ENCODE data around the gene UPK1B.

GRCh38 chr3:119184111-119184510, 10.7 kb downstream of the UPK1B start:
- TF ChIP-seq KLF8 (tag by site-specific recombination; IDR thresholded peaks at IDR 0.05) (no peak), ZNF768 (tag by site-specific recombination; IDR thresholded peaks at IDR 0.05) (no peak), ZNF26 (tag by site-specific recombination; IDR thresholded peaks at IDR 0.05) (no peak), ZNF138 (tag by site-specific recombination; IDR thresholded peaks at IDR 0.05; ENCODE audit: borderline replicate concordance) (no peak), CTCF (tag by site-specific recombination; IDR thresholded peaks at IDR 0.05) (no peak), REST (tag by site-specific recombination; IDR thresholded peaks at IDR 0.05) (no peak), KLF1 (tag by site-specific recombination; IDR thresholded peaks at IDR 0.05) (no peak), SP3 (tag by site-specific recombination; IDR thresholded peaks at IDR 0.05) (no peak), ZFP3 (tag by site-specific recombination; IDR thresholded peaks at IDR 0.05; ENCODE audit: low read depth) (no peak)
